ENCODE measurements around the gene ULBP2.

The ULBP2 gene

GRCh38 chr6:149978610-149979009, 36.8 kb downstream of the ULBP2 start:
- peaks cover 5 to 49% (median 21%) of the 10 kb centered on the region in 5 donors for H3K27me3 ChIP-seq (ENCODE audit: control insufficient read depth in 5 of 5, insufficient read depth in 4 of 5, low read length in 5 of 5)
- no peak overlapping the region for H3K9ac ChIP-seq (ENCODE audit: low read length in 5 of 5)
- H3K9me3 ChIP-seq (ENCODE audit: control insufficient read depth in 5 of 5, low read length in 5 of 5) = peaks cover 0 to 3% (median 0%) of the 10 kb centered on the region in 5 donors
- H3K27ac ChIP-seq (ENCODE audit: low read depth, low read length) = no peak overlapping the region
- H3K4me1 ChIP-seq (ENCODE audit: control insufficient read depth in 5 of 5, insufficient read depth in 5 of 5, low read length in 5 of 5) = no peaks in the 10 kb centered on the region
- no peak overlapping the region for H3K4me3 ChIP-seq (ENCODE audit: low read depth in 1 of 5, low read length in 5 of 5)
- no peaks in the 10 kb centered on the region for H3K36me3 ChIP-seq (ENCODE audit: control insufficient read depth in 5 of 5, insufficient read depth in 5 of 5, low read length in 5 of 5)

GRCh38 chr6:149979293-149979692, 37.5 kb downstream of the ULBP2 start:
- Histone ChIP-seq H3K9me3 (ENCODE audit: control insufficient read depth in 5 of 5, low read length in 5 of 5) (peaks cover 0 to 3% (median 0%) of the 10 kb centered on the region in 5 donors), H3K4me1 (ENCODE audit: control insufficient read depth in 5 of 5, insufficient read depth in 5 of 5, low read length in 5 of 5) (no peaks in the 10 kb centered on the region), H3K27me3 (ENCODE audit: control insufficient read depth in 5 of 5, insufficient read depth in 4 of 5, low read length in 5 of 5) (peaks cover 5 to 48% (median 20%) of the 10 kb centered on the region in 5 donors), H3K4me3 (ENCODE audit: low read depth in 1 of 5, low read length in 5 of 5) (no peak overlapping the region), H3K9ac (ENCODE audit: low read length in 5 of 5) (no peak overlapping the region), H3K36me3 (ENCODE audit: control insufficient read depth in 5 of 5, insufficient read depth in 5 of 5, low read length in 5 of 5) (no peaks in the 10 kb centered on the region), H3K27ac (ENCODE audit: low read depth, low read length) (no peak overlapping the region)

GRCh38 chr6:149983145-149983544, 41.3 kb downstream of the ULBP2 start:
- no peaks in the 10 kb centered on the region for H3K4me1 ChIP-seq (ENCODE audit: control insufficient read depth in 5 of 5, insufficient read depth in 5 of 5, low read length in 5 of 5)
- peaks cover 26 to 62% (median 47%) of the 10 kb centered on the region in 5 donors for H3K27me3 ChIP-seq (ENCODE audit: control insufficient read depth in 5 of 5, insufficient read depth in 4 of 5, low read length in 5 of 5)
- H3K9ac ChIP-seq (ENCODE audit: low read length in 5 of 5) = no peak overlapping the region
- H3K4me3 ChIP-seq (ENCODE audit: low read depth in 1 of 5, low read length in 5 of 5) = no peak overlapping the region
- H3K27ac ChIP-seq (ENCODE audit: low read depth, low read length) = no peak overlapping the region
- H3K9me3 ChIP-seq (ENCODE audit: control insufficient read depth in 5 of 5, low read length in 5 of 5) = peaks cover under 1 to 10% (median 7%) of the 10 kb centered on the region in 5 donors
- no peaks in the 10 kb centered on the region for H3K36me3 ChIP-seq (ENCODE audit: control insufficient read depth in 5 of 5, insufficient read depth in 5 of 5, low read length in 5 of 5)

- no peaks in the 10 kb centered on the region for H3K36me3 ChIP-seq (ENCODE audit: control insufficient read depth in 5 of 5, insufficient read depth in 5 of 5, low read length in 5 of 5)
- no peak overlapping the region for H3K27ac ChIP-seq (ENCODE audit: low read depth, low read length)
- H3K4me3 ChIP-seq (ENCODE audit: low read depth in 1 of 5, low read length in 5 of 5) = no peak overlapping the region
- H3K27me3 ChIP-seq (ENCODE audit: control insufficient read depth in 5 of 5, insufficient read depth in 4 of 5, low read length in 5 of 5) = peaks cover 41 to 74% (median 56%) of the 10 kb centered on the region in 5 donors
- peaks cover 7 to 19% (median 15%) of the 10 kb centered on the region in 5 donors for H3K9me3 ChIP-seq (ENCODE audit: control insufficient read depth in 5 of 5, low read length in 5 of 5)
- H3K4me1 ChIP-seq (ENCODE audit: control insufficient read depth in 5 of 5, insufficient read depth in 5 of 5, low read length in 5 of 5) = peaks cover 0 to 3% (median 0%) of the 10 kb centered on the region in 5 donors
- H3K9ac ChIP-seq (ENCODE audit: low read length in 5 of 5) = no peak overlapping the region
Measured at GRCh38 chr6:149984773-149985172, 43.0 kb downstream of the ULBP2 start.

- peaks cover 0 to 10% (median 7%) of the 10 kb centered on the region in 5 donors for H3K4me1 ChIP-seq (ENCODE audit: control insufficient read depth in 5 of 5, insufficient read depth in 5 of 5, low read length in 5 of 5)
- no peaks in the 10 kb centered on the region for H3K36me3 ChIP-seq (ENCODE audit: control insufficient read depth in 5 of 5, insufficient read depth in 5 of 5, low read length in 5 of 5)
- peaks cover 7 to 19% (median 15%) of the 10 kb centered on the region in 5 donors for H3K9me3 ChIP-seq (ENCODE audit: control insufficient read depth in 5 of 5, low read length in 5 of 5)
- no peak overlapping the region for H3K4me3 ChIP-seq (ENCODE audit: low read depth in 1 of 5, low read length in 5 of 5)
- no peak overlapping the region for H3K9ac ChIP-seq (ENCODE audit: low read length in 5 of 5)
- H3K27me3 ChIP-seq (ENCODE audit: control insufficient read depth in 5 of 5, insufficient read depth in 4 of 5, low read length in 5 of 5) = peaks cover 49 to 81% (median 64%) of the 10 kb centered on the region in 5 donors
- no peak overlapping the region for H3K27ac ChIP-seq (ENCODE audit: low read depth, low read length)
Measured at GRCh38 chr6:149985481-149985937, 43.7 kb downstream of the ULBP2 start.

GRCh38 chr6:149987602-149988107, 45.8 kb downstream of the ULBP2 start:
- Histone ChIP-seq H3K9ac (ENCODE audit: low read length in 5 of 5) (no peak overlapping the region), H3K4me1 (ENCODE audit: control insufficient read depth in 5 of 5, insufficient read depth in 5 of 5, low read length in 5 of 5) (peaks cover 0 to 22% (median 18%) of the 10 kb centered on the region in 5 donors), H3K27me3 (ENCODE audit: control insufficient read depth in 5 of 5, insufficient read depth in 4 of 5, low read length in 5 of 5) (peaks cover 60 to 88% (median 72%) of the 10 kb centered on the region in 5 donors), H3K4me3 (ENCODE audit: low read depth in 1 of 5, low read length in 5 of 5) (no peak overlapping the region), H3K9me3 (ENCODE audit: control insufficient read depth in 5 of 5, low read length in 5 of 5) (peaks cover 7 to 19% (median 13%) of the 10 kb centered on the region in 5 donors), H3K36me3 (ENCODE audit: control insufficient read depth in 5 of 5, insufficient read depth in 5 of 5, low read length in 5 of 5) (no peaks in the 10 kb centered on the region), H3K27ac (ENCODE audit: low read depth, low read length) (no peak overlapping the region)

- no peaks in the 10 kb centered on the region for H3K36me3 ChIP-seq (ENCODE audit: control insufficient read depth in 5 of 5, insufficient read depth in 5 of 5, low read length in 5 of 5)
- H3K27ac ChIP-seq (ENCODE audit: low read depth, low read length) = no peak overlapping the region
- H3K4me3 ChIP-seq (ENCODE audit: low read depth in 1 of 5, low read length in 5 of 5) = no peak overlapping the region
- H3K9me3 ChIP-seq (ENCODE audit: control insufficient read depth in 5 of 5, low read length in 5 of 5) = peaks cover 7 to 19% (median 13%) of the 10 kb centered on the region in 5 donors
- H3K9ac ChIP-seq (ENCODE audit: low read length in 5 of 5) = no peak overlapping the region
- peaks cover 0 to 22% (median 18%) of the 10 kb centered on the region in 5 donors for H3K4me1 ChIP-seq (ENCODE audit: control insufficient read depth in 5 of 5, insufficient read depth in 5 of 5, low read length in 5 of 5)
- peaks cover 57 to 84% (median 66%) of the 10 kb centered on the region in 5 donors for H3K27me3 ChIP-seq (ENCODE audit: control insufficient read depth in 5 of 5, insufficient read depth in 4 of 5, low read length in 5 of 5)
Measured at GRCh38 chr6:149988550-149989346, 46.9 kb downstream of the ULBP2 start.

- Histone ChIP-seq H3K9ac (ENCODE audit: low read length in 5 of 5) (no peak overlapping the region), H3K36me3 (ENCODE audit: control insufficient read depth in 5 of 5, insufficient read depth in 5 of 5, low read length in 5 of 5) (no peaks in the 10 kb centered on the region), H3K4me1 (ENCODE audit: control insufficient read depth in 5 of 5, insufficient read depth in 5 of 5, low read length in 5 of 5) (peaks cover 0 to 22% (median 18%) of the 10 kb centered on the region in 5 donors), H3K27me3 (ENCODE audit: control insufficient read depth in 5 of 5, insufficient read depth in 4 of 5, low read length in 5 of 5) (peaks cover 52 to 83% (median 68%) of the 10 kb centered on the region in 5 donors), H3K27ac (ENCODE audit: low read depth, low read length) (no peak overlapping the region), H3K4me3 (ENCODE audit: low read depth in 1 of 5, low read length in 5 of 5) (peak overlapping the region in 3 of 5 donors; percentile 22 to 57 (median 29)), H3K9me3 (ENCODE audit: control insufficient read depth in 5 of 5, low read length in 5 of 5) (peaks cover 7 to 19% (median 13%) of the 10 kb centered on the region in 5 donors)
Measured at GRCh38 chr6:149990212-149990660, 48.4 kb downstream of the ULBP2 start.

GRCh38 chr6:149990661-149991471, 49.1 kb downstream of the ULBP2 start:
- no peak overlapping the region for H3K27ac ChIP-seq (ENCODE audit: low read depth, low read length)
- H3K9ac ChIP-seq (ENCODE audit: low read length in 5 of 5) = peak overlapping the region in 1 of 5 donors; percentile 17
- peaks cover 0 to 22% (median 18%) of the 10 kb centered on the region in 5 donors for H3K4me1 ChIP-seq (ENCODE audit: control insufficient read depth in 5 of 5, insufficient read depth in 5 of 5, low read length in 5 of 5)
- H3K9me3 ChIP-seq (ENCODE audit: control insufficient read depth in 5 of 5, low read length in 5 of 5) = peaks cover 7 to 19% (median 13%) of the 10 kb centered on the region in 5 donors
- H3K27me3 ChIP-seq (ENCODE audit: control insufficient read depth in 5 of 5, insufficient read depth in 4 of 5, low read length in 5 of 5) = peaks cover 53 to 83% (median 65%) of the 10 kb centered on the region in 5 donors
- H3K4me3 ChIP-seq (ENCODE audit: low read depth in 1 of 5, low read length in 5 of 5) = peak overlapping the region in 4 of 5 donors; percentile 8 to 57 (median 26)
- H3K36me3 ChIP-seq (ENCODE audit: control insufficient read depth in 5 of 5, insufficient read depth in 5 of 5, low read length in 5 of 5) = no peaks in the 10 kb centered on the region
